HG02678 (cell line): ENCODE measurements around the gene PLA2R1.
"Not testable (repeated sequence)": the region's sequence is repeated elsewhere in the genome, so short reads cannot be mapped to it uniquely, and the experiment has no call there.

Experiments used
- ATAC-seq: cut with Tn5 transposase; IDR thresholded peaks from one replicate; pipeline ENCODE4 v1.9.1; 2021; ENCODE audit warnings: mild to moderate bottlenecking, moderate library complexity; ENCODE audit not compliant: unreplicated experiment

Gene PLA2R1

DNA sequence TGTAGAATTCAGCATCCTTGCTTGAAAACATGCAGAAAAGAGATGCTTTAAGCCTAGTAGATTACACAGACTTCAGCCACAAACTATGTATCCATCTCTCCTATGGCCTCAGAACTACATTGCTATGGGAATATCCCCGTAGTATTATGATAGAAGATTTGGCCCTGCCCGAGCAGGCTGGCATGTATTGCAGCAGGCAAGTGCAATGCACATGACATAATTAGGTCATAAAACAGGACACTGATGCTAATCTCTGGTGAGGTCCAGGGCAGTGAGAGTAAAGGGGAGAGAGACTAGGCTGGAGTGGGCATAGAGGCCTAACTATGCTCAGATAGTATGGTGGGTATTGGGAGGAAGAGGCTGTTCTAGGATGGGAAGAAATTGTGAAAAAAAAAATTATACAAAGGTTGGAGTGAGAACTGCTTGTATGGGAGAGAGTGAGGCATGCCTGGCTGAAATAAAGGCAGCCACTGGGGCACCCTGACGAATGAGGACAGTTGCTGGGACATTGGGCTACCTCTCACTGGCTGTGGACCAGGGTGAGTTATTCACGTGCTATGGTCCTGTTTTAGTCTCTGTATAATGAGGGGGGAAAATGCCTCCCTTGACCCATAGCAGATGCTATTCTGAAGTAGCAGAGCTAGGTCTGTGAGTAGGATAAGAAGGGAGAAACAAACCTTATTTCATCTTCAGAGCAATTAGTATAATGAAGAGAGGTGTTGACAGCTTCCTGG lies 1.6 kb upstream of the PLA2R1 start:
- ATAC-seq: no peak

DNA sequence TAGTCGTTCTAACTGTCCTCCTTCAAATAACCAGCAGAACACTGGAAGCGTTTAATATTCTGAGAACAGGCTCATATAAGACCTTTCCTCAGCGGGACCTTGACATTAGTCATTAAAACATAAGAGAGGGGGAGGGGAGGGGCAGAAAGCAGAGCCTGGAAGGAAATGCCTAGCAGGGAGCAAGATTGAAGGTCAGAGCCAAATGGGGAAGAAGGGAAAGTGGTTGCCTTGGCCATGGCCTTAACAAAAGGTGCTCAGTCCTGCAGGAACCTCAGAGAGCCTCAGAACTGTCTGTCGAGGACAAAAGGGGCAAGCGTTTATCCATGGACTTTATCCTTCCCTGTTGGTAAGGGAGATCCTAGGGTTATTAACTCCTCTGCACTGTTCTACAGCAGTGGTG lies 856 bp upstream of the PLA2R1 start:
- ATAC-seq: no peak

DNA sequence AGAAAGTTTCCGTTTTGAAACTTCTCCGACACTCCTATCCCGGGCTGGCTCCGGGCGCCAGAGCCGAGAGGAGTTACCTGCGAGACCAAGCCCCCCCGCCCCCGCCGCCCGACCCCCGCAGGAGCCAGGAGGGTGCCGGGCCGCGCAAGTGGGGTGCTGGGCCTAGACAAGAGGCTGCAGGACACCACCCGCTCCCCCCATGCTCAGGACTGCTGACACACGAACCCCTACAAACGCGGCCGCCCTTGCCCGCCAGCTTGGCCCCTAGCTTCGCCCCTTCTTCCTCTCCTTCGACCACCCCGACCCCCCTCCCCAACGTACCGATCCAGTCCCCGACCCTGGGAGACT lies 497 bp downstream of the PLA2R1 start:
- ATAC-seq: no peak

DNA sequence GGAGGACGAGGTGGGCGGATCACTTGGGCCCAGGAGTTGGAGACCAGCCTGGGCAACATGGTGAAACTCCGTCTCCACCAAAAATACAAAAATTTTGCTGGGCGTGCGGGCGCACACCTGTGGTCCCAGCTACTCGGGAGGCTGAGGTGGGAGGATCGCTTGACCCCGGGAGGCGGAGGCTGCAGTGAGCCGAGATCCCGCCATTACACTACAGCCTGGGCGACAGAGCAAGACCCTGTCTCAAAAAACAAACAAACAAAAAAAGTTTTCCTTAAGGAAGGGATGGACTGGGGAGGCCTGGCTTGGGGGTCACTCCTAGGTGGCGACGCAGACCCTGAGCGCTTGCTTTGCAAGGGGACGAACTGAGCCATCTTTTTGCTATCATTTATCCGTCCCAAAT lies 882 bp downstream of the PLA2R1 start:
- no peak for ATAC-seq

DNA sequence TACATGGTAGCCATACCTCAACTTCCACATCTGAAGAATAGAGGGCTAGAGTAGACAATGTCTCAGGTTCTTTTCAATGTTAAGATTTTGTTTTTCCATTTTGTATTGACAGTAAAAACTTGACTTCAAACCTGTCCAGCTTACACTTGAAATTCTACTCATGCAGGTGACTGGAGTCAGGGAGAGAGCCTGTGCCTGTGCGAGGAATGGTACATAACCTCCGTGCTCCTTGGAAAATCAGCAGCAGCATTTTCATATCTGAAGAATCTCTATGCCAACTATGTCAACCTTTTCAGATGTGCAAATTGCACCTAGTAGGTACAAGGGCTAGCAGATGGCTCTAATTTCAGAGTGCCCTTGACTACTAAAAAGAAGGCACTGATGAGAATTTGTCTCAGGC lies 2.1 kb downstream of the PLA2R1 start:
- ATAC-seq: no peak

DNA sequence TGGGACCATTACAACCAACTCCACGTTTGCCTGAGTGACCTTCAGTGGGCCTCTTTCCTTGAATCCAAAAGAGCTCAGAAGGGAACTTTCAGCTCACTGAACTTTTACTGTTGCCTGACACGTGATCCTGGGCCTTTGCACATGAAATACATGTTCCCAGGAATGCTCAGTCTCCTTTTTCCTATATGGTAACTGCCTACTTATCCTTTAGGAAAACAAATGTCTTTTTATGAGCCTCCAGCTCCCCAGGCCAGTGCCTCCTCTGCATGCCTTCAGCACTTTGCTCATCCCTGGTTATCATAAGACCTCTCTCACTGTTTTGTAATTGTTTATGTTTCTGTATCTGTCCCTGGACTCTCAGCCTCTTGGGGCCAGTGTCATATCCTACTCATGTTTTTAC lies 5.1 kb downstream of the PLA2R1 start:
- no peak for ATAC-seq

DNA sequence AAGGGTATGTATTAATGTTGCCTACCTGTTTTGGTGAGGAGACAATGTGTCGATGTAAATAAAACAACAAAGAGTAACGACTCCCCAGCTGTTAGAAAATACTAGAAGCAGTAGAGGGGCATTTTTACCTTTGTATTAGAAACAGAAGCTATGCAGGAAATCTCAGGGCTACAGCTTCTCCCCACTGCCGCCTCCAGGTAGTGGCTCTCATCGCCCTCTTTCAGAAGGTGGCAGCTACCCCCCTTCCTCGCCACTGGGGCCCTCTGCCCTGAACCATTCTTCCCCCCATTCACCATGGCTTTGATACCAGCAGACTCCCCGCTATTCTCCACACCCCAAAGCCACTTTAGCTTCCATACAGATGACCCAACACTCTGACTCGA lies 6.7 kb downstream of the PLA2R1 start:
- ATAC-seq: no peak

DNA sequence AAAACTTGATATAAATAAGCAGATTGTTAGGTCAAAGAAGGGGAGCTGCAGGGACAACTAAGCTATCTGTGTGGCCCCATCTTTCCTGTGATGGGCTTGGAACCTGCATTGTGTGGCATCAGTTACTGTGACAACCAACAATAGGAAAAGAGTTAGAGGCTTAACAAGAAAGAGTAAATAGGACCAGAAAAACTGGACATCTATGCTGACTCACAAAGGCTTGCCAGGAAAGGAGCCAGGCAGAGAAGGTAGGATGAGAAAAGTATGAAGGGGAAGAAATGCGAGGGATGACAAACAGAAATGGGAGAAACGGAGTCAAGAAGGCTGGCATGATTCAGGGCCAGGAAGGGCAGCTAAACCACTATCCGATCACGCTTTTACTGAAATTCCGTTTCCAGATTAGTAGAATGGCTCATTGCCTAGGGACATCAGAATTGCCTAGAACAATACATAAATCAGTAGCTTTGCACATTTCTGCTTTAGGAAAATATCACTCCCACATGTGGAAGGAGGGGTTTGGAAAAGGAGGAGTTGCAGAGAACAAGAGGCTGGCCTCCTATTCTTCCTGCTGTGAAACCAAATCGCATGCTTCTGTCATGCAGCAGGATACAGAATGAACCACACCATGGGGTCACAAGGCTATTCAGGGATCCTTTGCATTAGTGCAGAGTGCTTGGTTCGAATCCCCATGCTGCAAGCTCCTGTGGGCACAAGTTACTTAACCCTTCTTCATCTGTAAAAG lies 7.3 kb downstream of the PLA2R1 start:
- ATAC-seq: no peak

DNA sequence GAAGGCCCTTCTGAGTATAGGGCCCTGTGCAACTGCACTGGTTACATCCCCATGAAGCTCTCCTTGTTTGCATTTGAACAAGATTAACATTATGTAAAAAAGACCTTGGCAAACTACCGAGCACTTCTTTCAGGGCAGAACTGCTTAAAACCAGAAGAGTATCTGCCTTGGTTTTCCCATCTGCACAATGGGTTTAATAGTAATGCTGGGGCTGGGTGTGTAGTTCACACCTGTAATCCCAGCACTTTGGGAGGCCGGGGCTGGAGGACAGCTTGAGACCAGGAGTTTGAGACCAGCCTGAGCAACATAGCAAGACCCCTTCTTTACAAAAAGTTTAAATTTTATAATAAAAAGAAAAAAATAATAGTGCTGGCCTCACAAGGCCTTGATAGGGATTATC lies 8.5 kb downstream of the PLA2R1 start:
- ATAC-seq: no peak

DNA sequence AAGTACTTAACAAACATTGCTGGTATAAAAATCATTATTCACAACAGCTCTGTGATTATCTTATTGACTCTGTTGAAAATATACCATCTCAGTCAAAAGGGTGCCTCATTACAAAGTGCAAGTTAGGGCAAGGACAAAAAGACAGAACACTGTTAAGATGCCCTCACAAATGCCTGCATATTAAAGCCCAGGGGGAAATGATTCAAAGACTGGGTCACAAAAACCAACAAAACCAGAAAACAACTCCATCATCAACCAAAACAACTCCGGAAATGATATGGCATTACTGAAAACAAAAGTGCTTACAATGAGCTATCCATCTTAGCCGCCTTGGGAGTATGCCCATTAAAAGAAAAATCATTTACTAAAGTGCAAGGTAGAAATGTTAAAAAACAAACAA lies 9.9 kb downstream of the PLA2R1 start:
- no peak for ATAC-seq

DNA sequence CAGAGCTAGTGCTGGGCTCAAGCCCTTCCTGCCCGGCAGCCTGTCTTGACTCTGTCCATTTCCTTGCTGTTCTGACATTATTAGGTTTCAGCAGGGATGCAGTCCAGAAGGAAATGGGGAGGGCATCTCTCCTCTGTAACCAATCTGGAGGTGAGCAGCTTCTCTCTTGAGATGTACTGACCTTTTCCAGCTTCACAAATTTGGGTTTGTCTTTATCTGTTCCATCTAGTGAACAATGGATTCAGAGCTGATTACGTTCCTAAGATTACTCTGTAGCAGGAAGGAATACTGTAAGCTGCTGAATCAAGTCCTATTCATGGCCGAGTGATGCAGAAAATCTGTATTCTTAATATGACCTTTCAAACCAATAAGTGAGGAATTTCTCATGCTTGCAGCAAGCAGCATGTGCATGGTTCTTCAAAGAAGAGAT lies 11.0 kb downstream of the PLA2R1 start:
- ATAC-seq: no peak

DNA sequence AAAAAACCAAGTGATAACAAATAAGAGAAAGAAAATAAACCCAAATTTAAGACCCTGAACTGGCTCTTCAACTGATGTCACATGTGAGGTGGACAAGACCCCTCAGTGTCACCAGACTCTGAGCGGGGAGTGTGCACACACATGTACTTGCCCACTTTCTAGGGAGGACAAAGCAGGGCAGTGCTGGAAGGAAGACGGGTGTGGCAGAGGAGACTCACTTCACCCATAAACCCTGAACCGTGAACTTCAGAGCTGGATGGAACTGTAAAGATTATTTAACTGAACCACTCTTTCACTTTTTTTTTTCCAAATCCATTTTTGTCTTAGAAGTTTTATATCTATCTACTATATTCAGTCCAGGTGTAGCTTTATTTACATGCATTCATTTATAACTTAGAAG lies 12.3 kb downstream of the PLA2R1 start:
- ATAC-seq: no peak

DNA sequence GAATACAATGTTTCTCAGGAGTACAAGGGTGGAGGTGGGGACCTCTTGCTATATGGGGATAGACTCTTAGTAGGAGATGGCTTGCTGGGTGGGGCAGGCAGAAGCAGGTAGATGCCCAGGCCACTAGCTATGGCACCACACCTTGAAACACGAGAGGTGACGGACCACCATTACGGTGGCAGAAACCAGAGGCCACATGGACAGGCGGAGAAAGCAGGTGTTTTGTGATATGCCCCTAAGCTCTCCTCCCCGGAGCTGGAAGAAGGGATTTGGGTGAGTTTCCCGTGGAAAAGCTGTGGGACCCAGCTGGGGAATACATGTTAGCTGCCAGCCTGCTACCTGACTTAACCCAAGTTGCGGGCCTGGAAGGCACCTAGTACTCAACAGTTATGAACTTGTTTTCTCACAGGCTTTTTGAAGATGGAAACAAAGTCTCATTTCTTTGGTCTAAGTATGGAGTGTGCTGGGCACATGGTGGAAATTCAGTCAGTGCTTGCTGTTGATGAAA lies 16.7 kb downstream of the PLA2R1 start:
- ATAC-seq: no peak

DNA sequence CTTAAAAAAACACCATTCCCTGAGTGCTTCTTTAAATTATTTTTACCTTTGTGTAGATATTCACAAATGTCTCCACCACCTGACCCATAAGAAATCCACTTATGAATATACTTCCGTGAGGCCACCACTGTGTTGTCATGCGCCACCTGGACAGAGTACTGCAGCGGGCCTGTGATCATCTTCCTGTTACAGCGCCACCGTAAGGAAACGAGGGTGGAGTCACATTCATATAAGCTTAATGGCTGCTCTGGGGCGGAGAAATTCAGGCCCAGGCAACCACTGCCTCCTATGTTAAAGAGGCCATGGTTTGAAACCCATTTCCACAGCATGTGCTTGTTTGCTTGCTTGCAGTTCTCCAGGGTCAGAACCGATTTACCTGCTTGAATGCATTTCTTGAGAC lies 17.7 kb downstream of the PLA2R1 start:
- no peak for ATAC-seq

DNA sequence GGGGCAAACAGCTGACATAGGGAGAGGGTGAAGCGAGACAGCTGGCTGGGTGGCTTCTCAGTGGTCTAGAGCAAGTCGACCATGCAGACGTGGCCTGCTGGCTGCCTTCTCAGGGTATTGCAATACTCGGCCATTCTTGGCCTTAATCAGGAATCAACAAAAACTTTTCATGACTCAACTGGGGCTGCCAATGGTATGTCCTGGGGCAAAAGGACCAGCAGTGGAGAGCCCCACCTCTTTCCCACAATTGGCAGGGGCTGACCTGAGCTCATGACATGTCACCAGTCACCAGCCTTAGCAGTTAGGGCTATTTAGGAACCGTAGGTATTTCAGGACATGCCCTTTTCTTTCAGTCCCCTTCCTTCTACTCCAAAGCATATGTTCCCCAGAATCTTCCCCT lies 19.1 kb downstream of the PLA2R1 start:
- ATAC-seq: no peak

DNA sequence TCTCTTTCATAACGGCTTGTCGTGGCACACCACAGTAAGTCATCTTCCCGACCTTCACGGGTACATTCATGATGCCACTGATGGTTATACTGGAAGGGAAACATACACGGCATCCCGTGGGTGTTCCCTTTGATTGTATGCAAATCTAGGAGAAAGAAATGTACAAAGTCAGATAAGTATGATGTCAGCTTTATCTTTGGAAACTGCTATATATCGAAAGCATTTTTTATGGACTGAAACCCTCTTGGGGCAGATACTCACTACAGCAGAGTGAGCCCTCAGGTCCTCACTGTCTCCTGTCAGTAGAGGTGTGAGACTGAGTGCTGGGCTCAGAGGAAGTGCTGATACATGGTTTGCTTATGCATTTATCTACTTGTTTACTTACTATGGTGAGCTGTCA lies 20.4 kb downstream of the PLA2R1 start:
- ATAC-seq: no peak

DNA sequence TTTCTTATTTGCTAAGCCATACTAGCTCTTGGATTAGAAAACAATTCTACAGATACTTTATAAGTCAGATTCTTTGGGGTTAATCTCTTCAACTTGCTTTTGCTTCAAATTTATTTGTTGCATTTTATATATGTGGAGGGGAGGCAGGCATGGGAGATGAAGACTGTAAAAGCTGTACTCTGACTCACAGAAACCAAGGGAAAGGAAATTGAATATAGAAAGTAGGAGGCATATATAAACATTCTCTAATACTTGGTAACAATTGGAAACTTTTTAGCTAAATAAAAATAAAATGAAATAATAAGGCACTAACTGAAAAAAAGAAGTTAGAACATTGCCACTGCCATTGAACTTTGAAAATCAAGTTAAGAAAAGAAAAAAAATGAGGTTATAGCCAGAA lies 21.3 kb downstream of the PLA2R1 start:
- no peak for ATAC-seq

DNA sequence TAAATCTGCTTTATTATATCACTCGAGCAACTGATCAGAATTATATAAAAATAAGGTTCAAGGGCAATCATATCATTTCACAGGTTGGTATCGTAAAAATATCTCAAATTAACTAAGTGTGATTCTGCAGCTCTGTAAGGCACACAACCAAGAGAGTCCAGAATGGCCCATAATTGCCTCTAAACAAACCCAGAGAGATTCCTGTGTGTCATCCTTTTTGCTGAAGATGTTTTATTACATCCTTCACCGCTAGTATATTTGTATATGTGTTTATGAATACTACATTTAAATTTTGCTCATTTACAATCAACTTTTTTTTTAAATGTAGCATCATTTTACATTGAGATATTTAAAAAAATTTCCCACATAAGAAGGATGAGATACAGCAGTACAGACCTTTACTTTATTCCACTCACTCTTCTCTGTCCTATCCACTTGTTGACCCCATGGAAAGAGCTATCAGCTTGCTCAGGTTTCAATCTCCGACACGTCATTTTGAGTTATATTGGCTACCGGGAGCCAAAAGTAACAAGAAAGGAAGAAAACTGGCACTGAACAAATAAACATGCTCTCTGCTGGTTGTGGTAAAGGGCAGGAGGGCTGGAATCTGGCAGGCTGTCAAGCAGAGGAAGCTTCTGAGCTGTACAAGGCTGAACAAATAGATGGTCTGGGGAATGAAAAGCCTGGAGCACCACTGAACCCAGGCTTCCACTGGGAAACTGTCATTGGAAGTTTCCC lies 23.1 kb downstream of the PLA2R1 start:
- no peak for ATAC-seq

DNA sequence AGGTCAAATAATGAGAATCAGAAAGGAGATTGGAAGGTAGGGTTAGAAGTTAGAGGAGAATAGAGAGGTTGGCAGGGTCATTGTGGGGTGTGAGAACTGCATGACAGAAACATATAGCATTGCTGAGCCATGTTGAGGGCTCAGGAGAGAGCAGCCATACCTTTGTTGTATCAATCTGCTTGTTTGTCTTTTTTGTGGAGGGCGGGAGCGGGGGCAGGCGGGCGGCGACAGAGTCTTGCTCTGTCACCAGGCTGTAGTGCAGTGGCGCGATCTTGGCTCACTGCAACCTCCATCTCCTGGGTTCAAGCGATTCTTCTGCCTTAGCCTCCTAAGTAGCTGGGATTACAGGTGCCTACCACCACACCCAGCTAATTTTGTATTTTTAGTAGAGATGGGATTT lies 23.8 kb downstream of the PLA2R1 start:
- ATAC-seq: not testable (repeated sequence)

DNA sequence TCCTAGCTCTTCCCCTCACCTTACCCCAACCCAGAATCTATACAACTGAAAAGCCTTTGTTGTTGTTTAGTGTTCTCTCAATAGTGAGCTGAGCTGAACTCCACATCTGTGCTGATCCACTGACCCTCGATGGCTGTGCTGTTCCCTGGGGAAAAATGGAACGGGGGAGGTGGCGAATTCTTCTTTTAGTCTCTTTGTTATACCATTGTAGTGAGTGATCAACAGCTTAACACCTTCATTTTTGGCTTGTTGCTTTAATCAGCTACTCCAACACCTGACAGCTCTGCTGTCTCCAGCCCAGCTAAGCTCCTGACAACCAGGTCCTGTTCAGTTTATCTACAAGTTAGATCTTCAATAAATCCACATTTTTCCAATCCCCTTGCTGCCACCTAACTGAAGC lies 25.7 kb downstream of the PLA2R1 start:
- no peak for ATAC-seq

DNA sequence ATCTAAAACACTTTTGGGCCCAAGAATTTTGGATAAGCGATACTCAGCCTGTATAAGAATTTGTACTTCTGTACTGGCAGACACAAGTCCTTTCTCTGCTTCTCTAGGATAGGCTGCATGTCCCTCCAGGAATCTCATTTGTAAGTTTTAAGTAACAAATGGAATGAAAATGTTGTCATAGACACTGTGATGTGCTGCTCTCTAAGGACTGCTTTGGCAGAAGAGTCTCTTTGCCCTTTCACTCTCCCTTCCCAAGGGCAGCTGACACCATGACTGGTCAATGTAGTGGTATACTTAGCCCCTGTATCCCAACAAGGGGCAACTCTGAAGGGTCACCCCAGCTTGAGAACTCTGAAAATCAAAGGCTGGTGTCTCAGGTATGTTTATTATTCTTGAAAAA lies 27.3 kb downstream of the PLA2R1 start:
- ATAC-seq: no peak

DNA sequence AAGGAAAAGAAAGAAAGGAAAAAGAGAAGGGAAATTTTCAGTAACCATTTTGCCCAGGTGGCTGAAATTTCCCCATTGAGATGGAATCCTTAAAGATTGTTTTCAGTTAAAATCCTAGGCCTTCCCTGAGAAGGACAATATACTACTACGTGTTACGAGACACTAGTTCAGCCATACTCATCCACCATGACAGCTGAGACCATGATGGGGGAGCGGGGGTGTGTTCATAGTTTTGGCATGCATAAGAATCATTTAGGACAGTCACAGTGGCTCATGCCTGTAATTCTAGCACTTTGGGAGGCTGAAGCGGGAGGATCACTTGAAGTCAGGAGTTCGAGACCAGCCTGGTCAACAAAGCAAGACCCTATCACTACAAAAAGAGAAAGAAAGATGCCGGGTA lies 28.0 kb downstream of the PLA2R1 start:
- ATAC-seq: no peak
